Liver (tissue), 3 donors: ENCODE data around the gene PSMD12.
A peak's percentile ranks its signal among the peaks of the same experiment; 100 is the strongest.

Experiments used
- EGR1 ChIP-seq, 2 donors: IDR thresholded peaks; 2 replicates each; pipeline ENCODE4 v1.6.1; 2016 to 2018; ENCODE audit warnings: antibody characterized with exemption in 2 of 2, low read depth in 2 of 2
- FOXA1 ChIP-seq: IDR thresholded peaks from 2 replicates; pipeline ENCODE4 v1.6.1; 2016; ENCODE audit warnings: antibody characterized with exemption
- SP1 ChIP-seq: IDR thresholded peaks from 2 replicates; pipeline ENCODE4 v1.6.1; 2018; ENCODE audit warnings: antibody characterized with exemption, mild to moderate bottlenecking
- TAF1 ChIP-seq: conservative IDR thresholded peaks from 2 replicates; pipeline ENCODE4 v1.6.1; 2016; ENCODE audit warnings: antibody characterized with exemption, mild to moderate bottlenecking
- TF ChIP-seq, protein P1 (sequence below): fragments of 150-350 bp; IDR thresholded peaks from 2 replicates; pipeline ENCODE4 v1.5.1; 2017; ENCODE audit warnings: improper control_type of control experiment, low read depth, low read length; ENCODE audit not compliant: missing input control
- TF ChIP-seq, protein P2 (sequence below): IDR thresholded peaks from 2 replicates; pipeline ENCODE4 v1.6.1; 2016; ENCODE audit warnings: antibody characterized with exemption, mild to moderate bottlenecking
- donor health status: healthy.
- donor health status: healthy.

DNA sequence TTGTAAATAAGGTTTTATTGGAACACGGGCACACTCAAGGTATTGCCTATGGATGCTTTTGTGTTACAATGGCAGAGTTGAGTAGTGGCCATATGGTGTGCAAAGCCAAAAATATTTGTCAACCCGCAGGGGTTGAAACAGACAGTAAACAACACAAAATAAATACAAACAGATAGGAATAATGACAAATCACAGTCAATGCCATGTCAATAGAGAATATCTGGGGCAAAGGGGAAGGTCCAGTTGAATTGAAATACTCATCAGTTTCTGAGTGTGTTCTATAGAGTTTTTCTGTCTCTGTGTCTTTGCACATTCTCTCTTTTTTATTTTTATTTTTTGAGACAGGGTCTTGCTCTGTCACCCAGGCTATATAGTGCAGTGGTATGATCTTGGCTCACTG, 48.2 kb upstream of the PSMD12 start:
- TF ChIP-seq, protein P1, sequence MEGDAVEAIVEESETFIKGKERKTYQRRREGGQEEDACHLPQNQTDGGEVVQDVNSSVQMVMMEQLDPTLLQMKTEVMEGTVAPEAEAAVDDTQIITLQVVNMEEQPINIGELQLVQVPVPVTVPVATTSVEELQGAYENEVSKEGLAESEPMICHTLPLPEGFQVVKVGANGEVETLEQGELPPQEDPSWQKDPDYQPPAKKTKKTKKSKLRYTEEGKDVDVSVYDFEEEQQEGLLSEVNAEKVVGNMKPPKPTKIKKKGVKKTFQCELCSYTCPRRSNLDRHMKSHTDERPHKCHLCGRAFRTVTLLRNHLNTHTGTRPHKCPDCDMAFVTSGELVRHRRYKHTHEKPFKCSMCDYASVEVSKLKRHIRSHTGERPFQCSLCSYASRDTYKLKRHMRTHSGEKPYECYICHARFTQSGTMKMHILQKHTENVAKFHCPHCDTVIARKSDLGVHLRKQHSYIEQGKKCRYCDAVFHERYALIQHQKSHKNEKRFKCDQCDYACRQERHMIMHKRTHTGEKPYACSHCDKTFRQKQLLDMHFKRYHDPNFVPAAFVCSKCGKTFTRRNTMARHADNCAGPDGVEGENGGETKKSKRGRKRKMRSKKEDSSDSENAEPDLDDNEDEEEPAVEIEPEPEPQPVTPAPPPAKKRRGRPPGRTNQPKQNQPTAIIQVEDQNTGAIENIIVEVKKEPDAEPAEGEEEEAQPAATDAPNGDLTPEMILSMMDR: no peak
- no peak for TF ChIP-seq TAF1
- TF ChIP-seq, protein P2, sequence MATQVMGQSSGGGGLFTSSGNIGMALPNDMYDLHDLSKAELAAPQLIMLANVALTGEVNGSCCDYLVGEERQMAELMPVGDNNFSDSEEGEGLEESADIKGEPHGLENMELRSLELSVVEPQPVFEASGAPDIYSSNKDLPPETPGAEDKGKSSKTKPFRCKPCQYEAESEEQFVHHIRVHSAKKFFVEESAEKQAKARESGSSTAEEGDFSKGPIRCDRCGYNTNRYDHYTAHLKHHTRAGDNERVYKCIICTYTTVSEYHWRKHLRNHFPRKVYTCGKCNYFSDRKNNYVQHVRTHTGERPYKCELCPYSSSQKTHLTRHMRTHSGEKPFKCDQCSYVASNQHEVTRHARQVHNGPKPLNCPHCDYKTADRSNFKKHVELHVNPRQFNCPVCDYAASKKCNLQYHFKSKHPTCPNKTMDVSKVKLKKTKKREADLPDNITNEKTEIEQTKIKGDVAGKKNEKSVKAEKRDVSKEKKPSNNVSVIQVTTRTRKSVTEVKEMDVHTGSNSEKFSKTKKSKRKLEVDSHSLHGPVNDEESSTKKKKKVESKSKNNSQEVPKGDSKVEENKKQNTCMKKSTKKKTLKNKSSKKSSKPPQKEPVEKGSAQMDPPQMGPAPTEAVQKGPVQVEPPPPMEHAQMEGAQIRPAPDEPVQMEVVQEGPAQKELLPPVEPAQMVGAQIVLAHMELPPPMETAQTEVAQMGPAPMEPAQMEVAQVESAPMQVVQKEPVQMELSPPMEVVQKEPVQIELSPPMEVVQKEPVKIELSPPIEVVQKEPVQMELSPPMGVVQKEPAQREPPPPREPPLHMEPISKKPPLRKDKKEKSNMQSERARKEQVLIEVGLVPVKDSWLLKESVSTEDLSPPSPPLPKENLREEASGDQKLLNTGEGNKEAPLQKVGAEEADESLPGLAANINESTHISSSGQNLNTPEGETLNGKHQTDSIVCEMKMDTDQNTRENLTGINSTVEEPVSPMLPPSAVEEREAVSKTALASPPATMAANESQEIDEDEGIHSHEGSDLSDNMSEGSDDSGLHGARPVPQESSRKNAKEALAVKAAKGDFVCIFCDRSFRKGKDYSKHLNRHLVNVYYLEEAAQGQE: no peak
- TF ChIP-seq SP1: peak; percentile 80
- peak; percentile 75 for TF ChIP-seq FOXA1
- TF ChIP-seq EGR1 (IDR thresholded peaks at IDR 0.05; ENCODE audit: low read depth in 2 of 2): no peak
